Measurements from ENCODE around the gene EBF4.

GRCh38 chr20:2778602-2779321, 86.2 kb downstream of the EBF4 start:
- TF ChIP-seq SRF (IDR thresholded peaks at IDR 0.05; ENCODE audit: low read depth) (no peak), ZFX (IDR thresholded peaks at IDR 0.05) (no peak), CTCF (IDR thresholded peaks at IDR 0.05 in 2 of 3, conservative IDR thresholded peaks at IDR 0.05 in 1 of 3; ENCODE audit: borderline replicate concordance in 1 of 3, insufficient read depth in 1 of 3, low read depth in 2 of 3, low read length in 2 of 3) (no peak), CEBPB (IDR thresholded peaks at IDR 0.05; ENCODE audit: low read depth) (no peak), TCF7L2 (IDR thresholded peaks at IDR 0.05; ENCODE audit: borderline replicate concordance, extremely low read depth, insufficient read depth, insufficient read length) (no peak), ZBTB33 (IDR thresholded peaks at IDR 0.05; ENCODE audit: extremely low read depth, insufficient replicate concordance, low read length) (no peak), EZH2phosphoT487 (IDR thresholded peaks at IDR 0.05; ENCODE audit: borderline replicate concordance) (no peak), POLR2AphosphoS5 (IDR thresholded peaks at IDR 0.05; ENCODE audit: low read depth, low read length) (no peak)
